GM19023 (cell line): ENCODE data around the gene PFKFB3.
"Not testable (repeated sequence)": the region's sequence is repeated elsewhere in the genome, so short reads cannot be mapped to it uniquely, and the experiment has no call there.

Source experiments
- ATAC-seq: cut with Tn5 transposase; IDR thresholded peaks from one replicate; pipeline ENCODE4 v1.9.1; 2021; ENCODE audit warnings: mild to moderate bottlenecking, moderate library complexity; ENCODE audit not compliant: unreplicated experiment

PFKFB3 gene

DNA sequence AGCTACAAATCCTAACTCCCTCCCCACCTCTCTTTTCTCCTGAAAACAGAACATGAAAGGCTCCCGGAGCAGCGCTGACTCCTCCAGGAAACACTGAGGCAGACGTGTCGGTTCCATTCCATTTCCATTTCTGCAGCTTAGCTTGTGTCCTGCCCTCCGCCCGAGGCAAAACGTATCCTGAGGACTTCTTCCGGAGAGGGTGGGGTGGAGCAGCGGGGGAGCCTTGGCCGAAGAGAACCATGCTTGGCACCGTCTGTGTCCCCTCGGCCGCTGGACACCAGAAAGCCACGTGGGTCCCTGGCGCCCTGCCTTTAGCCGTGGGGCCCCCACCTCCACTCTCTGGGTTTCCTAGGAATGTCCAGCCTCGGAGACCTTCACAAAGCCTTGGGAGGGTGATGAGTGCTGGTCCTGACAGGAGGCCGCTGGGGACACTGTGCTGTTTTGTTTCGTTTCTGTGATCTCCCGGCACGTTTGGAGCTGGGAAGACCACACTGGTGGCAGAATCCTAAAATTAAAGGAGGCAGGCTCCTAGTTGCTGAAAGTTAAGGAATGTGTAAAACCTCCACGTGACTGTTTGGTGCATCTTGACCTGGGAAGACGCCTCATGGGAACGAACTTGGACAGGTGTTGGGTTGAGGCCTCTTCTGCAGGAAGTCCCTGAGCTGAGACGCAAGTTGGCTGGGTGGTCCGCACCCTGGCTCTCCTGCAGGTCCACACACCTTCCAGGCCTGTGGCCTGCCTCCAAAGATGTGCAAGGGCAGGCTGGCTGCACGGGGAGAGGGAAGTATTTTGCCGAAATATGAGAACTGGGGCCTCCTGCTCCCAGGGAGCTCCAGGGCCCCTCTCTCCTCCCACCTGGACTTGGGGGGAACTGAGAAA is 30.4 kb downstream of the PFKFB3 start:
- ATAC-seq, result no peak

DNA sequence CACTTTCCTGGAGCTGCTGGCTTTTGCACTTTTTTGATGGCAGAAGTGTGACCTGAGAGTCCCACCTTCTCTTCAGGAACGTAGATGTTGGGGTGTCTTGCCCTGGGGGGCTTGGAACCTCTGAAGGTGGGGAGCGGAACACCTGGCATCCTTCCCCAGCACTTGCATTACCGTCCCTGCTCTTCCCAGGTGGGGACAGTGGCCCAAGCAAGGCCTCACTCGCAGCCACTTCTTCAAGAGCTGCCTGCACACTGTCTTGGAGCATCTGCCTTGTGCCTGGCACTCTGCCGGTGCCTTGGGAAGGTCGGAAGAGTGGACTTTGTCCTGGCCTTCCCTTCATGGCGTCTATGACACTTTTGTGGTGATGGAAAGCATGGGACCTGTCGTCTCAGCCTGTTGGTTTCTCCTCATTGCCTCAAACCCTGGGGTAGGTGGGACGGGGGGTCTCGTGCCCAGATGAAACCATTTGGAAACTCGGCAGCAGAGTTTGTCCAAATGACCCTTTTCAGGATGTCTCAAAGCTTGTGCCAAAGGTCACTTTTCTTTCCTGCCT is 31.1 kb downstream of the PFKFB3 start:
- no peak for ATAC-seq

DNA sequence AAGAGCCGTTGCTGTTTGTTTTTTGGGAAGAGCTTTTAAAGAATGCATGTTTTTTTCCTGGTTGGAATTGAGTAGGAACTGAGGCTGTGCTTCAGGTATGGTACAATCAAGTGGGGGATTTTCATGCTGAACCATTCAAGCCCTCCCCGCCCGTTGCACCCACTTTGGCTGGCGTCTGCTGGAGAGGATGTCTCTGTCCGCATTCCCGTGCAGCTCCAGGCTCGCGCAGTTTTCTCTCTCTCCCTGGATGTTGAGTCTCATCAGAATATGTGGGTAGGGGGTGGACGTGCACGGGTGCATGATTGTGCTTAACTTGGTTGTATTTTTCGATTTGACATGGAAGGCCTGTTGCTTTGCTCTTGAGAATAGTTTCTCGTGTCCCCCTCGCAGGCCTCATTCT is 31.6 kb downstream of the PFKFB3 start:
- no peak for ATAC-seq

DNA sequence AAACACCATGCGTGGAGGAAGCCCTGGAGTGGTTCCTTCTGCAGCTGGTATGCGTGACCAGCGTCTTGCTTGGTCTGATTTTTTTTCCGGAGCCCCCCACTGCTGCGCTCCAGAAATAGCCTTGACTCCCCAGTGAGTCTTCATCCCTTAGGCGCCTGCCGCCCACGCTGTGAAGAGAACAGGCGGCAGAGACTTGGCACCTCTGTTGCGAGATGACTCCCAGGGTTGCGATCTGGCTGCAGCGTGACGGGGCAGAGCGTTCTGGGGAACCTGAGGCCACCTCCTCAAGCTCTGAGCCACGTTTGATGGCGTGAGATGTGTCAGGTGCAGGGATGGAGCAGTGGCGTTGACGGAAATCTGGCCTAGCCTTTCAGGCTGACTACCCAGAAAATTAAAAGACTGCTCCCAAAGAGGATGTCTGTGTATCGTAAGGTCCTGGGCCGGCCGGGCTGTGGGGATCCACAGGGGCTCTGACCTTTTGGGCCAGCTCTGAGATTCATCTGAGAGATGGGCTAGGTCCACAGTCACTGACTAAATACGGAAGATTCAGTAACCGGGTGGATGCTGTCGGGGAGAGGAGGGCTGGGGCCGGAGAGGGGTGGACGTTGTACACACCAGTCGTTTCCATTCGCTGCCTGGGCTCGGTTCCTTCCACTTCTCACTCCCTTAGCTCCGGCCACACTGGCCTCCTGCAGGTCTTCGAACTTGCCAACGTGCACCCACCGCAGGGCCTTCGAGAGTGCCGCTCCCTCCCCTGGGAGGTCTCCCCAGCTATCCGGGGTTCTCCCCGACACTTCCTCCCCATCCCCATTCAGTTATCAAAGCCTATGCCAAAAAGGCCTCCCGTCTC is 33.8 kb downstream of the PFKFB3 start:
- ATAC-seq, result no peak

DNA sequence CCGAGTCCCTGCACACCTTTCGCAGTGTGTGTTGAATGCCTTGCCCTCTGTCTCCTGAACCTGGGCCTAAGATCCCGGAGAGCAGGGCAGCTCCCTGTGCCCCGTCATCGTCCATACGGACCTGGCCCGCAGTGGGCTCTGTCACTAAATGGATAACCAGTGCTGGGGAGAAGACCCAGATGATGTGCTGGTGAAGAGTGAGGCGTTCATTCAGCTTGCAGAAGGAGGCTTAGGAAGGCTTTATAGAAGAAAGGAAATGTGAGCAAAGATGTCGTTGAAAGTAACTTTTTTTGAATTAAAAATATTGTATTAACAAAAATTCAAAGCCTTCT is 34.4 kb downstream of the PFKFB3 start:
- no peak for ATAC-seq

DNA sequence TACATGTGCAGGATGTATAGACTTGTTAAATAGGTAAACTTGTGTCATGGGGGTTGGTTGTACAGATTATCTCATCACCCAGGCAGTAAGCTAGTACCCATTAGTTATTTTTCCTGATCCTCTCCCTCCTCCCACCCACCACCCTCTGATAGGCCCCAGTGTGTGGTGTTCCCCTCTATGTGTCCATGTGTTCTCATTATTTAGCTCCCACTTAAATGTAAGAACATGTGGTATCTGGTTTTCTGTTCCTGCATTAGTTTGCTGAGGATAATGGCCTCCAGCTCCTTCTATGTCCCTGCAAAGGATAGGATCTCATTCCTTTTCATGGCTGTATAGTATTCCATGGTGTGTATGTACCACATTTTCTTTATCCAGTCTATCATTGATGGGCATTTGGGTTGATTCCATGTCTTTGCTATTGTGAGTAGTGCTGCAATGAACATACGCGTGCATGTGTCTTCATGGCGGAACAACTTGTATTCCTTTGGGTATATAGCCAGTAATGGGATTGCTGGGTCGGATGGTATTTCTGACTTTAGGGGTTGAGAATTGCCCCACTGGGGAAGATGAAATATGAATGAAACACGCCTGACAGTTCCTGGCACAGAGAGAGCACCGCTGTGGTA is 36.0 kb downstream of the PFKFB3 start:
- ATAC-seq, result not testable (repeated sequence)

DNA sequence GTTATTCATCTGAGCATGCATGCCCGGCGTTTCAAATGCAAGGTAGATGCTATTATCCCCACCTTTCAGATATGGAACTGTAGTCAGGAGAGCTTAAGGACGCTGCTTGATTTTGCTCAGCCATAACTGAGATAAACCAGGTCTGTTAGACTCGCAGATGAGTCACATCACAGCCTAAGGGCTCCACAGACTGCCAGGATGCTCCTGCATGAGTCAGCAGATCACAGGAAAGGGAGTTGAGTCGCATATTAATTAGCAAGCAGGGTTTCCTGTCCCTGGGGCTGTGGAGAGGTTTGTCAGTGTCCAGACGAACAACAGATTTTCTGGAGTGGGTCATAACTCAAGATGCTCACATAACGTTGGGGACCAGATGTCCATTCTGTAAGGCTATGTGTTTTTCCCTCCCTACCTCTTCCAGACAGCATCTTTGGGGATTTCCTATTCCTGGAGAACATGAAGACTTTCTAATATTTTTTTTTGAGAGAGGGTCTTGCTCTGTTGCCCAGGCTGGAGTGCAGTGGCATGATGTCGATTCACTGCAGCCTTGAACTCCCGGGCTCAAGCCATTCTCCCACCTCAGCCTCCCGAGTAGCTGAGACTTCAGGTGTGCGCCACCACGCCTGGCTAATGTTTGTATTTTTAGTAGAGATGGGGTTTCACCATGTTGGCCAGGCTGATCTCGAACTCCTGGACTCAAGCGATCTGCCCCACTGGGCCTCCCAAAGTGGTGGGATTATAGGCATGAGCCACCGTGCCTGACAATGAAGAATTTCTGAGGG is 36.7 kb downstream of the PFKFB3 start:
- no peak for ATAC-seq

DNA sequence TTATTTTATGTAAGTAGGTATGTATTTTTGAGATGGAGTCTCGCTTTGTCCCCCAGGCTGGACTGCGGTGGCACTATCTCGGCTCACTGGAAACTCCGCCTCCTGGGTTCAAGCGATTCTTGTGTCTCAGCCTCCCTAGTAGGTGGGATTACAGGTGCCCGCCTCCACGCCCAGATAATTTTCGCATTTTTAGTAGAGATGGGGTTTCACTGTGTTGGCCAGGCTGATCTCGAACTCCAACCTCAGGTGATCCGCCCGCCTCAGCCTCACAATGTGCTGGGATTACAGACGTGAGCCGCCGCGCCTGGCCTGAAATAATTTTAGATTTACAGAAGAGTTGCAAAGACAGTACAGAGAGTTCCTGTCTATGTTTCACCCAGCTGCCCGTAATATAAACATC is 37.5 kb downstream of the PFKFB3 start:
- no peak for ATAC-seq

DNA sequence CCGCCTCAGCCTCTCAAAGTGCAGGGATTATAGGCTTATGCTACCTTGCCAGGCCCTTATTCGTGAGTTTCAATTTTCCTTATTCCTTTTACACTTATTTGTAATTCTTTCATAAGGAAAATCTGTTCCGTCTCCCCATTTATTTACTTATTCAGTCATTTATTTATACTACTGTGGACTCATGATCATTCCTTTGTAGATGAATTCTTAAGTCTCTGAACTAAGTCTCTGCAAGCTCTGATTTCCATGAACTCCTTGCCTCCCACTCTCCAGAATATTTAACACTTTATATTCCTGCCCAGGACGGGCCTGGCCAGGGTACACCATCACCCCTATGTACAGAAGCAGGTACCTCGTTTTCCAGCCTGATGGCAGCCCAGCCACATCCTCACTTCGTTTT is 39.4 kb downstream of the PFKFB3 start:
- no peak for ATAC-seq

DNA sequence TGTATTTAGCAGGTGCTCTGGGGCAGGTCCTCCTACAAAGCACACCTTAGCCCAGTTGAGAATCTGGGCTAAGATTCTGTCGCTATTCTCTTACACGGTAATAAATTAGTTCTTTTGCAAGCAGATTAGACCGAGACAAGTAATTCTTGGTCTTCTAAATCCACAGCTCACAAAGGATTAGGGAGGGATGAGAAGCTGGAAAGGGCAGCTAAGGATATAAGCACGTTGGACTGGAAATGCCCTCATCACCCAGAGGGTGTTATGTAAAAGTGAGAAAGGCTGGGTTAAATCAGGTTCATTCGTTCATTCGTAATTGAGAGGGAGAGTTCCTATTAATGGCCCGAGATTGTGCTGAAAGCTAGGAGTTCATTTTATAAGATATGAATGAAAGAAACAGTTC is 41.8 kb downstream of the PFKFB3 start:
- no peak for ATAC-seq

DNA sequence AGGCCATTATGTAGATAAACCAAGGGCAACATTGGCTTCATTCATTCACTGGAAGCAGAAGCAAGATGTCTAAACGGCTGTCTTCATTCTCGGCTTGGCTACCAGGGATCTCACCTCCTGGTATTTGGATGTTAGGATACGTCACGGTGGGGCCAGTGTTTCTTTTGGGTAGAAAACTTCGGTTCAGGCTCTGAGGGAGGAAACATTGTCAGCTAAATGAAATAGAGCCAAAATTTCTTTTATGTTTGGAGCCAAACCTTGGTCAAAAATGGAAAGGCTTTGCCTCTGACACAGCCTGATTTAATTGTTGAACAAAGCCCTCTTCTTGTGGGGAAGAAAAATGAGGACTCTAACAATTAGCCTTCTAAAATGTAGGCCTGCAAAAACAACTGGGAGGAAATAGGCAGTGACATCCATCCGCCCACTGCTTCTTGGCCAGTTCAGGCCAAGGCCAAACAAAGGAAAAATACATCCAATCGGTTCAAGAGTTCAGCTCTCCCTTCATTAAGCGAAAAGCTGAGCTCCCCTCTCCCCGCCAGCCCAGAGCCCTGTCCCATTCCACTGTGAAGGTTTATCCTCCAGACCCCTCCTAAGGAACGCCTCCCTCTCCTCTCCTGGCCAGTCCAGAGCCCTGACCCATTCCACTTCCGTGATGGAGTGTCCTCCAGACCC is 44.4 kb downstream of the PFKFB3 start:
- no peak for ATAC-seq

DNA sequence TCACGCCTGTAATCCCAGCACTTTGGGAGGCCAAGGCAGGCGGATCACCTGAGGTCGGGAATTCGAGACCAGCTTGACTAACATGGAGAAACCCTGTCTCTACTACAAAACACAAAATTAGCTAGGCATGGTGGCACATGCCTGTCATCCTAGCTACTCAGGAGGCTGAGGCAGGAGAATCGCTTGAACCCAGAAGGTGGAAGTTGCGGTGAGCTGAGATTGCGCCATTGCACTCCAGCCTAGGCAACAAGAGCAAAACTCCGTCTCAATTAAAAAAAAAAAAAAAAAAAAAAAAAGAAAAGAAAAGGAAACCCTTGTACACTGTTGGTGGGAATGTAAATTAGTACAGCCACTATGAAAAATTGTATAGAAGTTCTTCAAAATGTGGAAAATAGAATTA is 46.2 kb downstream of the PFKFB3 start:
- not testable (repeated sequence) for ATAC-seq

DNA sequence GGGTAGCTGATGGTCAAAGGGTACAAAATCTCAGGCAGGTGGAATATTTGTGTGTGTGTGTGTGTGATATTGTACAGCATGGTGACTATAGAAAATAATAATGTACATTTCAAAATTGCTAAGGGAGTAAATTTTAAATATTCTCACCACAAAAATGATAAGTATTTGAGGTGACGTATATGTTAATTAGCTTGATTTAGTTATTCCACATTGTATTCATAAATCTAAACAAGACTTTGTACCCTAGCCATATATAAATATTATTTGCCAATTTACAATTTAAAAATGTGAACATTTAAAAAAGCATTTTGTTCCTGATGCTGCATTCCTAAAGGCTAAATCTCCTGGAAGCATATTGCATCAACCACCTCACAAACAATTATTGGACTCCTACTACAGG is 47.0 kb downstream of the PFKFB3 start:
- no peak for ATAC-seq

DNA sequence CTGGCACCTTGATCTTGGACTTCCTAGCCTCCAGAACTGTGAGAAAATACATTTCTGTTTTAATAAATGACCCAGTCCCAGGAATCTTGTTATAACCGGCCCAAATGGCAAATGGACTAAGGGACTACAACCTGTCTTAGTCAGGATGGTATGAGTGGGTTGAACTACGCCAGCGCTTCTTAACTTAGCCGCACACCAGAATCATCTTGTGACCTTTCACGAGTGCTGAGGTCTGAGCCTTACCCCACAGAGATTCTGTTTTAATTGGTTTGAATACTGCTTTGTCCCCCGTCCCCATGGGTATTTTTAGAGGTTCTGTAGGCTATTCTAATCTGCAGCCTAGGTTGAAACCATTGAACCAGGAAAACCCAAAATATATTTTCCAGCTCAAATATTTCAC is 48.0 kb downstream of the PFKFB3 start:
- ATAC-seq, result no peak

DNA sequence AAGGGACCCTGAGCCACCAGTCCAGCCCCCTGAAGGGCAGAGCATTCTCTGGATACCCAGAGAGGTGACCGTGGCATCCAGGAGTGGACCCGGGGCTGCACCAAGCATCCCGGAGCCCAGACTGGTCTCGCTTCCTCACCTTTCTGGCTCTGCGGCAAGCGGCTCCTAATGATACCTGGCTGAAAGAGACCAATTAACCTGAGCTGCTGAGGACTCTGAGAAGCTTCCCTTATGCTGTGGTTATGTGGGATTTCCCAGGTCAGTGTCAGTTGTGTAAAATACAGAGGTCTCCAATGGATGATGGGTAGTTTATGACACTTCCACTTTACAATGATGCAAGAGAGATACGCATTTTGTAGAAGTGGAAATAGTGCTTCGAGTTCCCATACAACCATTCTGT is 51.5 kb downstream of the PFKFB3 start:
- no peak for ATAC-seq

DNA sequence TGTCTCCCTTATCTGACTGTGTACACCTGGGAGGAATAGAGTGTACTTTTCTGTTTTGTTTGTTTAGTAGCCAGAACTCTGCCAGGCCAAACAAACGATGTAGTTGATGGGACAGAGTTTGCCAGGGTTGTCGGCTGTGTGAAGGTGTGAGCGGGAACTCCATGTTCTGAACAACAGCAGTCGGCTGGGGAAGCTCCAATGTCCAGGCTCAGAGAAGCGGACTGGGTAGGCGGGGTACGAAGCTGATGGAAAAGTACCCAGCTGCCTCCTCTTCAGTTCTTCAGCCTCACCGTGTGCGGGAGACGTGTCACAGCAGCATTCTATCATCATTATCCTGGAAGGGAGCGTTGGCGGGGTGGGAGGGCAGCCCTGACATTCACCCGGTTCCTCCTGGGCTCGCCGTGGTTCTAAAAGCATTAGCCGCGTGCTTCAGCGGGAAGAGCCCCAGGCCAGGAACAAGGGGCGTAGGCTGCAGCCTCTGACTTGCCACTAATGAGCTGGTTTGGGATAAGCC is 52.9 kb downstream of the PFKFB3 start:
- no peak for ATAC-seq

DNA sequence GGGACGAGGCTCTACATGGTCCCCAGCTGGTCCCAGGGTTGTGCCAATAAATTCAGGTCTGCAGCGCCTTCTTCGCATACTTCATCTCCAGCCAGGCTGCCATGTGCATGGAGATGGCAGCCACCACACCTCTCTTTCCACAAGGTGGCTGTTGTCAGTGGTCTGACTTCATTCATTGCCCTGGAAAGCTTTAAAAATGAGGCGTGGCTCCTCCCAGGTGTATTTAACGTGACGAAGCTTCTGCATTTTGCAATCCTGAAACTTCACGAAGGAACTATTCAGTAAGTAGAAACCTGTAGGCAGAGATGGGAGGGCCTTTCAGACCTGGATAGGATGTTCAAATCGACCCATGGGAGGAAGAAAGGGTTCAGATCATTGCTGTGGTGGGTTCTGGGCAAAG is 53.7 kb downstream of the PFKFB3 start:
- no peak for ATAC-seq

DNA sequence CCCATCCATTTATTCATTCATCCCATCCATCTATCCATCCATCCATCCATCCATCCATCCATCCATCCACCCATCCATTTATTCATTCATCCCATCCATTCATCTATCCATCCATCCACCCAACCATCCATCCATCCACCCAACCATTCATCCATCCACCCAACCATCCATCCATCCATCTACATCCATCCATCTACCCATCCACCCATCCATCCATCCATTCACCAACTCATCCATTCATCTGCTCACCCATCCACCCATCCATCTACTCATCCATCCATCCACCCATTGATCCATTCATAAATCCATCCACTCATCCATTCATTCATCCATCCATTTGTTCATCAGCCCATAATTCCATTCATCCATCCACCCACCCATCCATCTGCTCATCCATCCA is 56.4 kb downstream of the PFKFB3 start:
- no peak for ATAC-seq

DNA sequence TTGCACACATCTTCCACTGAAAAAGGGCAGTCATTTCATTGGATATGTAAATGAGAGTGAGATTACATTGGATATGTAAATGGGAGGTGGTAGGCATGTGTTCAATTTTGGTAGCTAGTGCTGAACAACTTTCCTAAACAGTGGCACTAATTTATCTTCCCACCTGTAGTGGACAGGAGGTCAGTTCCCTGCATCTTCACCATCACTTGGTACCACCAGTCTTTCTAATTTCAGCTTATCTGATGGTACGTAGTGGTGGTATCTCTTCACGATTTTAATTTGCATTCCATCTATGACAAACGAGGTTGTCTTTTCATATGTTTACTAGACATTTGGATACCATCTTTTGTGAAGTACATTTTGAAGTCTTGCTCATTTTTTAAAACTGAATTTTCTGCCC is 58.1 kb downstream of the PFKFB3 start:
- no peak for ATAC-seq

DNA sequence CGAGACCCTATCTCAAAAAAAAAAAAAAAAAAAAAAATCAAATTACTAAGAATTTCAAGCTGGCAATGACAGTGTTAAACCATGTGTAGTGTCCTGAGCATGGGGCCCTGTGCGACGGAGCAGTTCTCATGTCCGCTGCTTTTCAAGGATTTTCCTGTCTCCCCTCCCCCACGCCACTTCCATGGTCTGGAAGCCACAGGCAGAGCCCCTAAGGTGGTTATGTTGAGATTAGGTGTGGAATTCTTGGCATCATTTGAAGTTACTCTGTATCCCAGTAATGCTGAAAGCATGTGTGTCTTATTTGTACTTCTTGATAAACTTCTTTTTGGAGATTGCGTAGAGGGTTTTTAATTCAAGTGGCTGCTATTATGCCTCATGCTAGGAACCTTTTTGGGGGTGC is 65.2 kb downstream of the PFKFB3 start:
- no peak for ATAC-seq
